Activated CD4-positive, CD25-positive, alpha-beta regulatory T cell treated with anti-CD3 and anti-CD28 coated beads, Interleukin-2, amount 50 U/mL, for 24 hours (primary cell): ENCODE results near the gene DOHH.
"Not testable (repeated sequence)": the region's sequence is repeated elsewhere in the genome, so short reads cannot be mapped to it uniquely, and the experiment has no call there.

Experiments used
- ATAC-seq, 2 donors: fragments of 150-1000 bp; cut with Tn5 transposase; one replicate each; pipeline ENCODE4 v1.10.0; 2021; ENCODE audit warnings: mild to moderate bottlenecking in 1 of 2, moderate library complexity in 1 of 2

Gene DOHH

DNA sequence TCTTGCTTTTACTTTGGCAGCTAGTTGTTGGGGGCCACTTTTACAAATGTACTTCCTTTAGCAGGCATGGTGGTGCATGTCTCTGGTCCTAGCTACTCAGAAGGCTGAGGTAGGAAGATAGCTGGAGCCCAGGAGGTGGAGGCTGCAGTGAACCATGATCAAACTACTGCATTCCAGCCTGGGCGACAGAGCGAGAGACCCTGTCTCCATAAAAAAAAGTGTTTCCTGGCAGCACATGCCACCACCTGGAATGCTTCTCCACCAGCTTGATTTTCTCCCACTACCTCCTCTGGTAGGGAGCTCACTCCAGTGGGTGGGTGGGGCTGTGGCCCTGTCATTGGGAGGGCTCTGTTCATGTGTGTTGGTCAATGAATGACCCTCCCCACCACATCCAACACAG lies 18.2 kb upstream of the DOHH start:
- no peak for ATAC-seq

DNA sequence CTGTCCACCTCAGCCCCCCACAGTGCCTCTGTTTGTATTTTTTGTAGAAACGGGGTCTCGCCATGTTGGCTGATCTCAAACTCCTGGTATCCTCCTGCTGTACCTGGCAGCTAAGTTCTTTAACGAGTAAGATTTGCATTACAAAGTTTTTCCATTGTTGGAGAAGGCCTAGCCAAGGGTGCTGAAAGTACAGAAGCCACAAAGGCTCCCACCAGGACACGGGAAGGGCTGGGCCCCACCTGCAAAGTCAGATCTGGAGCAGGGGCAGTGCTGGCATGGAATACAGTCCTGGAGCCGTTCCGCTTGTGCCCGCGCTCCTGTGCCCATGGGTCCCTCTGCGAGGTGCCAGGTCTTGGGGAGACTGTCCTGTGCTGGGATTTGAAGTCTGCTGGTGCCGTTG lies 17.8 kb upstream of the DOHH start:
- no peak for ATAC-seq

DNA sequence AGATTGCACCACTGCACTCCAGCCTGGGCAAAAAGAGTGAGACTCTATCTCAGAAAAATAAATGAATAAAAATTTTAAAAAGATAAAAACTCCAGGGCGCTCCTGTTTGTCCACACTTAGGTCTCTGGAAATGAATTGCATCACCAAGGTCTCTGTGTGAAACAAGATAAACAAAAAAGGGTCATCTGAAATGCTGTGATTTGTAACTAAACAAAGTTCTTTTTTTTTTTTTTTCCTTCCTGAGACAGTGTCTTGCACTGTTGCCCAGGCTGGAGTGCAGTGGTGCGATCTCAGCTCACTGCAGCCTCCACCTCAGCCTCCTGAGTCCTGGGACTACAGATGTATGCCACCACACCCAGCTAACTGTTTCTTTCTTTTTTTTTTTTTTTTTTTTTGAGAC lies 17.2 kb upstream of the DOHH start:
- ATAC-seq: no peak

DNA sequence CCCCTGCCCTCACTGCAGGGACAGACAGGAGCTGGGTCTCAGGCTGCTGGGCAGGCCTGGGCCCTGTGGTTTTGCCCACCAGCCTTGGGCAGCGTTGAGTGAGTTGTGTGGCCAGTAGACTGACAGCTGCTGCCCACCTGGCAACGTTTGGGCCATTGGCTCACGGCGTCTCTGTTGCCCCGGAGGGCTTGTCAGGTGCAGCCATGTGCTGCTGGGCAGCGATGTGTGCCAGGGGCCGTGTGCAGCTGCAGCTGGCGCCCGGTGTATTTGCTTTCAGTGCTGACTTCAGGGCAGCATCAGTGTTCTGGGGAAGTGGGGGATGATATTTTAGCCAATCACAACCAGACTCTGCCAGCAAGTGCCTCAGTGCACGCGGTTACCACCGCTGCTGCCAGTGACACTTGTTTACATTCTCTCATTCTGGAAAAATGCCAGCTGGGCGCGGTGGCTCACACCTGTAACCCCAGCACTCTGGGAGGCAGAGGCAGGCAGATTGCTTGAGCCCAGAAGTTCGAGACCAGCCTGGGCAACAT lies 16.3 kb upstream of the DOHH start:
- peak in 1 of 2 donors; percentile 45 for ATAC-seq

DNA sequence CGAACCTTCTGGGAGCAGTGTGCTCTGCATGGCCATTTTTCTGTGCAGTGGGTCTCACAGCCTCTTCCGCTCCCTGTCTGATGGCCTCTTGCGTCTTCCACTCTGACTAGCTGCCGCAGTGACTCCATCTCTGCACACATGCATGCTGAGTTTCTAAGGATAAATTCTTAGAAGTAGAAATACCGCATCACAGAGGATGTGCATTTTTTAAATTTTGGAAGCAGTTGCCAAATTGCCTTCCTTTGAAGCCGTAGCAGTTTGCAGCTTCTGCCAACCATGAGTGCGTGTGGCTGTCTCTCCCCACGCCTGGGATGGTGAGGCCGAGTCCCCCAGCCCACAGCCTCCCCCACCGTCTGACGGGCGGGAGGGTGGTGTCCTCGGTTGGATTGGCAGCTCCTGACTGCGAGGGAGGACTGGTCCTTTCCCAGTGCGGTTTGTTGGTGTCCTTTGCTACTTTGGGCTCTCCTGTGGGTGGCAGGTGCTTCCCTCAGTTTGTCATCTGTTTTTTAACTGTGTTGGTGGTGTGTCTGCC lies 15.5 kb upstream of the DOHH start:
- no peak for ATAC-seq

DNA sequence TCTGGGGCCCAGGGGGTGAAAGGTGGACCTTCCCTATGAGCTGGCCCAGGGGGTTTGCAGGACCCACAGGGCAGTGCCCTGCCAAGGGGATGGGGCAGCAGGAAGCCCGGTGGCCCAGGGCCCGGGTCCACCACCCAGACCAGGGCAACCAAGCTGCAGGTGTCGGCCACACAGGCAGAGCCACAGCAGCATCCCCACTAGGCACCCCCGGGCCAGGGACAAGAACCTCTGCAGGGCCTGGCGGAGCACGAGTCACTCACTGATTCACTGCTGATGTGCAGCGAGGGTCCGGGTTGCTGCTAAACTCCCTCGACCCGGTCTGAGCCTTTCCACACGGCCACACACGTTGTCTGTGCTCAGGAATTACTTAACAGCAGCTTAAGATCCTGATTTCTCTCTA lies 14.5 kb upstream of the DOHH start:
- ATAC-seq: no peak

DNA sequence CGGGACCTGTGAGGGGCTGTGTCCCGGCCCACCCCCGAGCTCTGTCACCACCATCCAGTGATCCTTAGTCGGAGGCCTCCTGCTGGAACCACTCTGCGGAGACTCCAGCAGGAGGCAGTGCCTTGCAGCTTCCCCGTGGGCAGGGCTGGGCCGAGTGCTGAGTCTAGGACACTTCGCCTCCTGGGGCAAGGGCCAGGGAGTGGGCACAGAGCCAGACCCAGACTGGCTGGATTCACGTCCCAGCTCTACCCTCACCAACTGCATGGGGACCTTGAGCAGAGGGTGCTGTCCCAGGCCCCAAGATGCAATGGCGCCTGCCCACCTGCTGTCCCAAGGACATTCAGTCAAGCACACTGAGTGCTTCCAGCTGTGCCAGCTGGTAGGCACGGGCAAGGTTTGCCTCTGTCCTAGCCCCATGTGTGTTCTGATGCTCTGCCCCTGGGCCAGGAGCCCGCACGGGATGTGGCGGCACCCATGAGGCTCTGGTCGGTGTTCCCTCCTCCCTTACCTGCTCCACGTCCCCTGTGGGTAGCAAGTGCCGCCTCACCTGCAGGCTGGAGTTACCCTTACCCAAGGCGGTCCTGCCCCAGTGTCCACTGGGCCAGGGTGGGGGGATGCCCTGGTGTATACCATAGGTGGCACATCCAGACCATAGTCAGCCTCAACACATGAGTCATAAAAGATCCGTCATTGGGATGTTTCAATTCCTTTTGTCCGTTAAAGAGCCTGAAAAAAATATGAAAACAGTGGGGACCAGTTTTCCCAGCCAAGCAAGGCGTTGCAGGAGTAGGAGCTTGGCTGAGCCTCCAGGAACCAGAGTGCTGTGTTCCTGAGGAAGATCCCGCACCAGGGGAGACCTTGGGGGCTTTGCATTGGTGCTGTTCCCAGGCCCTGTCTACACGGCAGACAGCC lies 13.0 kb upstream of the DOHH start:
- ATAC-seq: no peak

DNA sequence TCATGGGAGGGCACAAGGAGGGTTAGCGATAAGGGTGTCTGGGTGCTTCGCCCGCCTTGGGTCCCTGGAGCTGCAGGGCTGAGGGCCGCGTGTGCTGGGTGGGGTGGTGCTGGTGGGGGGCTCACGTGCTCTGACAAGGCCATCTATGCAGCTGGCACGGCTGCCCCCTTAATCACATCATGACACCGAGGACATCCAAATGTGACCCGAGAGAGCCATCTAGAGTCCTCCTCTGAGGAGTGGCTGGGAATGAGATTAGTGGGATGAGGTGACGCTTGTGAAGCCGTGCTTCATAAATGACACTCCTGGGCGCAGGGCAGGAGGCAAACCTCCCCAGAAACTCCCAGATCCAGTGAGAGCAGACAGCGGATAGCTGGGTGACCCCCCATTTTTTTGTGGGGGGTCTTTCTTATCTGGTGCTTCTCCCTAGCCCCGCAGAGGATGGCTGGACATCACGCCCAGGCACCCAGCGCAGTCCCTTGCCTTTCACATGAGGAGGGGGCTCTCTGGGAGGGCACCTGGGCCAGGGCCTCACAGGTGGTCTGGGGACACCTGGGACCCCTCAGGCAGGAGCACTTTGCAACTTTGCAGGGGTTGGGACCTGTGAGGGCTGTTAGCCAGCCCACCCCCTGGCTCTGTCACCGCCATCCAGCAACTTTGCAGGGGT lies 12.2 kb upstream of the DOHH start:
- no peak for ATAC-seq

DNA sequence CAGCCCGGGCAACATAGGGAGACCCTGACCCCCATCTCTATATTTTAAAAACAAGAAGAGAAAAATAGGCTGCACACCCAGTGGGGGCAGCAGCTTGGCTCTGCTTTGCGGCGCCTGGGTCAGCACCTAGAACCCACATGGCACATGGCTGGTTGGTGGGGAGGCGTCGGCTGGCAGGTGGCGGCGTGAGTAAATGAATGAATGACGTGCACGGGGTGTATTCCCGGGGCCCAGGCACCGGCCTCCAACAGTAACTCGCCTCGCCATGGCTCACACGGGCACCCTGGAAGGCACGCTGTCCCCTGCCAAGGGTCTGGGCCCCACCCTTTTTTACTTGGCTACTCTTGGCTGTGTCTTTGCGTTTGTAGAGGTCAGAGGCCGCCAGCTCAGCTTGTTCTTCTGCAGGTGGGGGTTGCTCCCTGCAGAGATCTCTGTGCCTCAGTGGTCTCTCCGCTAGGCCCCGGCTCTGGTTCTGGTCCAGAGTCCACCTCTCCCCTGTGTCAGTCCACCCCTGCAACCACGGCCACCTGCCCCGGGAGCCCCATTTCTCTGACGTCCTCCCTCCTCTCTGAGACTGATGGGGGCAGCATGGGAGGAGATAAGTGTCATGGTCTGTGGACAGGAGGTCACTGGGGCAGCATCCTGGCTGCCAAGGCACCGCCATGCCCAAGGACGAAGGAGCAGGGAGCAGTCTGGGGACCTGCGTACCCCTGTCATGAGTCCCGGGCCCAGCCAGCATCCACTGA lies 11.2 kb upstream of the DOHH start:
- ATAC-seq: no peak

DNA sequence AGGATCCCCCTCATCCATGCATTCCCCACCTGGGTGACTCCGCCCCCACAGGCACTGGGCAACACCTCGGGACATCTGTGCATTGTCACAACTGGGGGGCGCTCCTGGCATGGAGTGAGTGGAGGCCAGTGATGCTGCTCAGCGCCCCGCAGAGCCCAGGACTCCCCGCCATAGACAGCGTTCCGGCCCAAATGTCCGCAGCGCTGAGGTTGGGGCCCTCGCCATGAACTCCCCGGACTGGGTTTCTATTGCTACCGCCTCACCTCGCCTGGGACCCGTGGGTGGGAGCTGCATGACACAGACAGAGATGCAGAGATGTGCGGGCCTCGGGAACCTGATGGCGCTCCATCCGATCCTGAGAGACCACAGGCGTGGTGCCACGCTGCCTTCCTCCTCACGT lies 10.3 kb upstream of the DOHH start:
- ATAC-seq: no peak

DNA sequence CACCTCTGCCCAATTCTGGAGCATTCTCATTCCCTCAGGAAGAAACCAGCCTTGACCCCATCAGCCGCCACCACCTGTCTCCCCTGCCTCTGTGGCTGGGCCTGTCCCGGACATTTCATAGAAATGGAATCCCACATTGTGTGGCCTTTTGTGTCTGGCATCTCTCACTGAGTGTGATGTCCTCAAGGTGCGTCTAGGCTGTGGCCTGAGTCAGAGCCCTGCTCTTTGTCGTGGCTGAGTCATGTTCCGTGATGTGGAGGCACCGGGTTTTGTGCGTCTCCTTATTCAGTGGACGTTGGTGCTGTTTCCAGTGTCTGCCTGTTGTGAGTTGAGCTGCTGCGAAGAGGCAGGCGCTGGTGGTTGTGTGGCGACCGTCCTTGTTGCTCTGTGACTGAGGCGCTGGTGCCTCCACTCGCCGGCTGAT lies 9.1 kb upstream of the DOHH start:
- peak; percentile 21 to 27 for ATAC-seq

DNA sequence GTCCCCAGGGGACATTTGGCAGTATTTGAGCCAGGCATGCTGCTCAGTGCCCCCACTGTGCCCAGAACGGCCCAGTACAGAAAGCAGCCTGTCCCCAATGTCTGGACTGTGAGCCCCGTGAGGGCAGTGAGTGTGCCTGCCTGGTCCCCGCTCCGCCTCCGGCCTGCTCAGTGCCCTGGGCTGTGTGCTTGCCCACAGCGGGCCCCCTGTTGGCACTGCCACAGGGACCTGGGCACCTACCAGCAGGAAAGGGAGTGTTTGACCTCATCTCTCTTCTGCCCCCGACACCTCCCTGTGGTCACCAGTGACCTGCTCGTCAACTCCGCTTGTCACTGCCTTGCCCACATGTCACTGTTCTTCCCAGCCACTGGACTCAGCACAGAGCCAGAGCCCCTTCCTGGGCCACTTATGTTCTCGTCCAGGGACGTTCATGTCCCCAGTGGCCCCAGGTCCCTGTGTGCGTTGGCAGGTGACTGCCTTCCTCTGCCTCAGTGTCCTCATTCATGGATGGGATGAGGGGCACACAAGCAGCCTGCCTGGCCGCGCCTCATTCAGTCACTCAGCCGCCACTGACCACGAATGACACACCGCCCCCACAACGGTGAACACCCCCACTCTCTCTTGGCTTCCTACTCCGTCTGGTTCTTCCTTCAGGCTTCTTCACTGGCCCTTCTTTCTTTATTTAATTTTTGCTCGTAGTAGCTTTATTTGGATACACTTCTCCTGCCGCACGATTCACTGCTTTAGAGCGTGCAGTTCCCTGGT lies 8.5 kb upstream of the DOHH start:
- no peak for ATAC-seq

DNA sequence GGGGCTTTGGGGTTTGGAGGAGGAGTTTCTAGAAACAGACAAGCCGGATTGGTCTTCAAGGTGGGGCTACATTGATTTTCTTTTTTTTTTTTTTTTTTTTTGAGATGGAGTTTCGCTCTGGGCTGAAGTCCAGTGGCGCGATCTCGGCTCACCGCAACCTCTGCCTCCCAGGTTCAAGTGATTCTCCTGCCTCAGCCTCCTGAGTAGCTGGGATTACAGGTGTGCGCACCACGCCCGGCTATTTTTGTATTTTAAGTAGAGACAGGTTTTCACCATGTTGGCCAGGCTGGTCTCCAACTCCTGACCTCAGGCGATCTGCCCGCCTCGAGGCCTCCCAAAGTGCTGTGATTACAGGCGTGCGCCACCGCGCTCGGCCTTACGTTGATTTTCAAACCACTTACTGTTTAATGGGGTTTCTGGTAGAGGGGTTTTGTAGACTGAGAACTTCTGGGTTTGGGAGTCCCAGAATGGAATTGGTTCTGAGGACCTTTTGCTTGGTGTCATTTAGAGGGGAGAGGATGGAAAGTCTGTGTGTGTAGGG lies 7.7 kb upstream of the DOHH start:
- ATAC-seq: not testable (repeated sequence)

DNA sequence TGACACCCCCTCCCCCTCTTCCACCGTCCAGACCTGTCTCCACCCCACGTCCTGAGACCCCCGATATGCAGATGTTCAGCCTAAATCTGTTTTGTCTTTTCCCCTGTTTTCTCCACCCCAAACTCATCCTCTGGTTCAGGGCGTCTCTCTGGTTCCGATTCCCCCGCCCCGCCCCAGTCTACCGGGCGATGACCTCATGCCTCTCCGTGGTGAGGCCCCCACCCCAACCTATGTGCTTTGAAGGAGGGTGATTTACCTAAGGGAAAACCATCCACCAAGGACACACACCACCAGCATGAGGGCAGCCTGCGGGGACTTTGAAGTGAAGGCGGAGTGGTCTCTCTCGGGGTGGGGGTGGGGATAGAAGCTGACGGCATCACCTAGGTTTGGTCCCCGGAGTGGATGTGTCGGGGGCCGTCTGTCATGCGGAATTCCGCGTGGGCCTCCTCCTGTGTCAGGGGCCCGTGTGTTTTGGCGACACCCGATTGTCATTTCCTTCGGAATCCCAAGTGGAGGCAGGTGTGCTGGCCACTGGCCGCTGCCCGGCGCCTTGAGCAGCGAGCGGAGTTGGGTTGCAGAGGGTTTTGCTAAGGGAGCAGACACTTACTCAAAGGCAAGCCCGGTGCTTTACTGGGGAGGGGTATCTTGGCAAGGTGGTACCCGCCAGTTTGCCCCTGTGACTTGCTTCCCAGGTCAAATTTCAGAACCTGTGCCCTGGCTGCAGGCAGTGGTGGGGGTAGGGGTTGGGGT lies 7.1 kb upstream of the DOHH start:
- ATAC-seq: no peak

DNA sequence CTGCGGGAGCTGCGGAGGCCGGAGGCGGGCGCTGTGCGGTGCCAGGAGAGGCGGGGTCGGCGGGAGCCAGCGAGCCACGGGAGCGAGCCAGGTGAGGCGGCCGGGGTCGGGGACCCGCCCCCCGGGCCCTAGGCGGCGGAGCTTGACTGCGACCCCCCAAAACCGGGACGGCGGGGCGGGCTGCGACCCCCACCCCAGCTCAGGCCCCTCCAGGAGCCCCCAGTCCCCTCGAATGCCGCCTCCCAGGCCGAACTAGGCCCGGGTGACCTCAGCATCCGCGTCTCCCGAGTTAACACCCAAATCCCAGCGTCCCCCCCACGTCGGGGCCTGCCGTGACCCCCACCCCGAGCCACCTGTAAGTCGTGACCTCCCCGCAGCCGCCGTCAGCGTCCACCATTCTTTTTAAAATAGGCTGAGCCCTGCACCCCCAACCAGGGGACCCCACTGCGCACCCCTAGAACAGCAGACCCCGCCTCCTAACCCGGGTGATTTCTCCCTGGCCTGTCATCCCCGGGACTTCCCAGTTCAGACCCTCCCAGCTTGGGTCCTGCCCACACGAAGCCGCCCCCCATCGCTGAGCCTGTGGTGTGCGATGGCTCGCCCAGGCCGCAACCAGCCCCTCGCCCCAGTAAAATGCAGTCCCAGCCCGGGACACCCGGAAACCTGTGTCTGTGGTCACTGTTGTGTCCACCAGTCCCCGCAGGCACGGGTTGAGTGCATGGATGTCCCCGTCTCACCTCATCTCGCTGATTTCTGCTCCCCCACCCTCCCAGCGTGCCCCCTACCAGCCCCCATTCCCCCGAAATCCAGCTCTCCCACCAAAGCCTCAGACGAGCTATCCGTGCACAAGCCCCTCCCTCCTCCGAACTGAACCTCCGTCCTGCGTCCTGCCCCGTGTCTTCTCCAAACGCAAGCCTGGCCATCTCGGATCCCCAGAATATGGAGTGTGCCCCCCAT lies 6.2 kb upstream of the DOHH start:
- no peak for ATAC-seq

DNA sequence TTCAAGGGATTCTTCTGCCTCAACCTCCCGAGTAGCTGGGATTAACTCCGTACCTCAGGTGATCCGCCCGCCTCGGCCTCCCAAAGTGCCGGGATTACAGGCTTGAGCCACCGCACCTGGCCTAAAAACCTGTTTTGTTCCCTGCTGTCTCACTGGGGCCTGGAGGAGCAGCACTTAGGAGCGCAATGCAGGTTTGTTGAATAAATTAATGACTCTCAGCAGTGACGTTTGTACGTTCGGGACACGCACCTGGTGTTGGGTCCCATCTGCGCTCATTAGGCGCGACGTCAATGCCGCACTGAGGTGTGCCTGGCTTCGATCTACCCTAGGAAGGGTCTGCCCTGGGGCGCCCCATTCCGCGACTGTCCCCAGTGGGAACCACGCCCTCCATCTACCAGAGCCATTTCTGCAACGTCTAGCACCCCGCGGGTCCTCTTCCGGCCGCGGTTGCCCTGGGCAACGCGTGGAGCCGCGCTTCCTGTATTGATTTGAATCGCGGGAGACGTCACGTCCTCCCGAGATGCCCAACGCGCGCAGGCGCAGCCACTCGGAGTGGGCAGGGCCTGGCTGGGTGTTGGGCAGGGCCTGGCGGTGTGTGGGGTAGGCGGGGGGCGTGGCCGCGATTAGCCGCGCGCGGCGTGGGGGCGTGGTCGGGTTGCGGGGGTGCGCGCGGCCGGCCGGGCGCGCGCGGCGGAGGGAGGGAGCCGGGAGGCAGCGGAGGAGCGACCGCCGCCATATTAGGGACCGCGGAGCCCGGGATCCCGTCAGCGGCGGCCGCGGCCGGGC lies 5.3 kb upstream of the DOHH start, which contains the start of gene FZR1:
TSS of gene FZR1 (plus strand) at position 714 of the 786 bp plus-strand sequence. CDS start 16,679 bp downstream, outside the sequence.
- ATAC-seq: peak; percentile 88 to 94

DNA sequence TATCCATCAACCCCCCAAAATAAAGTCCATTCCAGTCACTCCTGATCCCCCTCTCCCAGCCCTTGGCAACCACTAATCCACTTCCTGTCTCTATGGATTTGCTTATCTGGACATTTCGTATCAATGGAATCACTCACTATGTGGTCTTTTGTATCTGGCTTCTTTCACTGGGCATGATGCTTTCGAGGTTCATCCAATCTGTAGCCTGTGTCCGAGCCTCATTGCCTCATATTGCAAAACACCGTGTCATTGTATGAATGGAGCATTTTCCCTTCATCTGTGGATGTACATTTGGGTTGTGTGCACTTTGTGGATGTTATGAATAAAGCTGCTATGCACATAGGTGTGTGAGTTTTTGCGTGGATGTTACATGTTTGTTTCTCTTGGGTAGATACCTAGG lies 4.3 kb upstream of the DOHH start:
- ATAC-seq: no peak

DNA sequence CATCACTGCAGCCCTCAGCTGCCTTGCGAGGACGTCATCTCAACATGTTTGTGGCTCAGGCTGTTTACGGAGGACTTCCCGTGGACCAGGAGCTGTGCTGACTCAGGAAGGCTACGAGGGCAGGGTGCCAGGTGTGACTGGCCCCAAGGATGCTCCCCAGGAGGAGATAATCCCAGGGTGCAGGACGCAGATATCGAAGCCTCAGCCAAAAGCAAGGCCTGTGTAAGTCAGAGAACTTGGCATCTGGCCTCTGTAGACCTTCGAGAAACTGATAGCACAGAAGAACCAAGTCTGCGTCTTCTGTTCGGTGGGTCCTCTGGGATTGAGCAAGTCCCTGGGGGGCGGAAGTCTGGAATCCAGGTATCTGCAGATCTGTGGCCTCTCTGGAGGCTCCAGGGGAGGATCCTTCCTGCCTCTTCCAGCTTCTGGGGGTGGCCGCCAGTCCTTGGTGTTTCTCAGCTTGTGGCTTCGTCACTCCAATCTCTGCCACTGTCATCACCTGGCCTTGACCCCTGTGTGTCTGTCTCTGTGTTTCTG lies 2.6 kb upstream of the DOHH start:
- no peak for ATAC-seq

DNA sequence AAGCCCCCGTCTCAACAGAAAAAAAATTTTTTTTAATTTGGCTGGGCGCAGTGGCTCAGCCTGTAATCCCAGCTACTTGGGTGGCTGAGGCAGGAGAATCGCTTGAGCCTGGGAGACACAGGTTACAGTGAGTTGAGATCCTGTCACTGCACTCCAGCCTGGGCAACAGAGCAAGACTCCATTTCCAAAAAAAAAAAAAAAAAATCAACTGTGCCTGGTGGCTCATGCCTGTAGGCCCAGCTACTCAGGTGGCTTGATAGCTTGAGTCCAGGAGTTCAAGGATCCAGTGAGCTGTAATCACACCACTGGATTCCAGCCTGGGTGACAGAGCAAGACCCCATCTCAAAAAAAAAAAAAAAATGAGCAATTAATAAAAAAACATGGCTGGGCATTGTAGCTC lies 1.3 kb upstream of the DOHH start:
- ATAC-seq: no peak
